Gastrocnemius medialis (tissue), 4 donors: ENCODE data around the gene KLRC3.
"Not testable (repeated sequence)": the region's sequence is repeated elsewhere in the genome, so short reads cannot be mapped to it uniquely, and the experiment has no call there.

Source experiments
- POLR2A ChIP-seq, 2 donors: fragments of 450-650 bp; IDR thresholded peaks; one replicate each; pipeline ENCODE4 v1.6.1; 2017; ENCODE audit warnings: antibody characterized with exemption in 2 of 2, mild to moderate bottlenecking in 2 of 2, moderate library complexity in 2 of 2
- TF ChIP-seq, protein P1 (sequence below), 5 experiments: fragments of 450-650 bp in 3 of 5; fragments of 200-600 bp in 2 of 5; sonication (generic) in 2 of 5; IDR thresholded peaks in 4 of 5; conservative IDR thresholded peaks in 1 of 5; 1 replicate in 4 of 5; 2 replicates in 1 of 5; pipeline ENCODE4 v1.5.1; 2016 to 2019; ENCODE audit warnings: antibody characterized with exemption in 5 of 5, mild to moderate bottlenecking in 3 of 5, moderate library complexity in 3 of 5

DNA sequence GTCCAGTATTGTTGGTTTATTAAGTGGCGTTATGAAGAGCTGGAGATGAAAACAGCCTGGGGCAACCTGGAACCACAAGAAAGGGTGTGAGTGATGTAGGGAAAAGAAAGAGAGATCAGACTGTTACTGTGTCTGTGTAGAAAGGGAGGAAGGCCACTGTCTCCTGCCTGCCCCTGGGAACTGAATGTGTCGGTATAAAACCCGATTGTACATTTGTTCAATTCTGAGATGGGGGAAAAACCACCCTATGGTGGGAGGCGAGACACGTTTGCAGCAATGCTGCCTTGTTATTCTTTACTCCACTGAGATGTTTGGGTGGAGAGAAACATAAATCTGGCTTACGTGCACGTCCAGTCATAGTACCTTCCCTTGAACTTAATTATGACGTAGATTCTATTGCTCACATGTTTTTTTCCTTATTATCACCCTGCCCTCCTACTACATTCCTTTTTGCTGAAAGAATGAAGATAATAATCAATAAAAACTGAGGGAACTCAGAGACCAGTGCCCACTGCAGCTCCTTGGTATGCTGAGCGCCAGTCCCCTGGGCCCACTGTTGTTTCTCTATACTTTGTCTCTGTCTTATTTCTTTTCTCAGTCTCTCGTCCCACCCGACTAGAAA, 25.8 kb downstream of the KLRC3 start:
- TF ChIP-seq, protein P1, sequence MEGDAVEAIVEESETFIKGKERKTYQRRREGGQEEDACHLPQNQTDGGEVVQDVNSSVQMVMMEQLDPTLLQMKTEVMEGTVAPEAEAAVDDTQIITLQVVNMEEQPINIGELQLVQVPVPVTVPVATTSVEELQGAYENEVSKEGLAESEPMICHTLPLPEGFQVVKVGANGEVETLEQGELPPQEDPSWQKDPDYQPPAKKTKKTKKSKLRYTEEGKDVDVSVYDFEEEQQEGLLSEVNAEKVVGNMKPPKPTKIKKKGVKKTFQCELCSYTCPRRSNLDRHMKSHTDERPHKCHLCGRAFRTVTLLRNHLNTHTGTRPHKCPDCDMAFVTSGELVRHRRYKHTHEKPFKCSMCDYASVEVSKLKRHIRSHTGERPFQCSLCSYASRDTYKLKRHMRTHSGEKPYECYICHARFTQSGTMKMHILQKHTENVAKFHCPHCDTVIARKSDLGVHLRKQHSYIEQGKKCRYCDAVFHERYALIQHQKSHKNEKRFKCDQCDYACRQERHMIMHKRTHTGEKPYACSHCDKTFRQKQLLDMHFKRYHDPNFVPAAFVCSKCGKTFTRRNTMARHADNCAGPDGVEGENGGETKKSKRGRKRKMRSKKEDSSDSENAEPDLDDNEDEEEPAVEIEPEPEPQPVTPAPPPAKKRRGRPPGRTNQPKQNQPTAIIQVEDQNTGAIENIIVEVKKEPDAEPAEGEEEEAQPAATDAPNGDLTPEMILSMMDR (IDR thresholded peaks at IDR 0.05 in 4 of 5, conservative IDR thresholded peaks at IDR 0.05 in 1 of 5), result not testable (repeated sequence)
- not testable (repeated sequence) for TF ChIP-seq POLR2A (IDR thresholded peaks at IDR 0.05)
